ENCODE measurements around the gene PLCD3.

PLCD3 gene

DNA sequence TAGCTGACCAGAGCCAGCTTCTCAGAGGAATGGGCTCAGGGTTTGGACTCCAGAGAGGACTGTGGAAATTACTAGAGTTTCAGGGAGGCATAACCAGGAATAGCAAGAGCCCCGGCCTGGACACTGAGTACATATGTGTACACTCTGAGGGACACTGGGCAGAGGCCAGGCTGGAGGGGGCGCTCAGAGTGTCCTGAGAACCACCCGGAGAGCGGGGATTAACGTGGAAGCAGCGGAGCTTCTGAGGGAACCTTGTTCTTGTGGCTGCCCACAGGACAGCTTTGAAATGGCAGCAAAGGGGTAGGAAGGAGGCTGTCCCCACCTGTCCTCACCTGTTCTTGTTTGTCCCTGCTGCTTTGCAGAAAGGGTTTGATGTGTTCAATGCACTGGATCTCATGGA, 27.8 kb downstream of the PLCD3 start:
- TF ChIP-seq, protein P1, sequence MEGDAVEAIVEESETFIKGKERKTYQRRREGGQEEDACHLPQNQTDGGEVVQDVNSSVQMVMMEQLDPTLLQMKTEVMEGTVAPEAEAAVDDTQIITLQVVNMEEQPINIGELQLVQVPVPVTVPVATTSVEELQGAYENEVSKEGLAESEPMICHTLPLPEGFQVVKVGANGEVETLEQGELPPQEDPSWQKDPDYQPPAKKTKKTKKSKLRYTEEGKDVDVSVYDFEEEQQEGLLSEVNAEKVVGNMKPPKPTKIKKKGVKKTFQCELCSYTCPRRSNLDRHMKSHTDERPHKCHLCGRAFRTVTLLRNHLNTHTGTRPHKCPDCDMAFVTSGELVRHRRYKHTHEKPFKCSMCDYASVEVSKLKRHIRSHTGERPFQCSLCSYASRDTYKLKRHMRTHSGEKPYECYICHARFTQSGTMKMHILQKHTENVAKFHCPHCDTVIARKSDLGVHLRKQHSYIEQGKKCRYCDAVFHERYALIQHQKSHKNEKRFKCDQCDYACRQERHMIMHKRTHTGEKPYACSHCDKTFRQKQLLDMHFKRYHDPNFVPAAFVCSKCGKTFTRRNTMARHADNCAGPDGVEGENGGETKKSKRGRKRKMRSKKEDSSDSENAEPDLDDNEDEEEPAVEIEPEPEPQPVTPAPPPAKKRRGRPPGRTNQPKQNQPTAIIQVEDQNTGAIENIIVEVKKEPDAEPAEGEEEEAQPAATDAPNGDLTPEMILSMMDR (IDR thresholded peaks at IDR 0.05) = no peak
- Histone ChIP-seq H3K4me3 (no peak overlapping the region), H3K27ac (no peak overlapping the region)
- no peak for DNase-seq (ENCODE audit: low spot score)

DNA sequence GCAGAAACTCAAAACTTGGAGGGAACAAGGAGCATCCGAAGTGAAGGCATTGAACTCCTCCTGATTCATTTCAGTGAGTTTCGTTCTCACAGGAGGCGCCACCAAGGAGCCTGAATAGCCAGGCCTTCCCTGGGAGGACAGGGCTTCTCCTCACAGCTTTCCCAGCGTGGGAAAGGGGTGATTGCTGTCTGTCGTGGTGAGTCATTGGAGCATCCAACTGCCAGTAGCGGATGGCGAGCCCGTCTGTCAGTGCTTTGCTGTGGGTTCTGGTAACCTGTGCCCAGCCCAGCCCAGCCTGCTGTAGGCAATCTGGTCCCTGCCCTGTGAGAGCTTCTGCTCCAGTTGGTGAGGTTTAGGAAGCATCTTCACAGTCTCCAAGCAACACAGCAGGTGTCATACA, 28.3 kb downstream of the PLCD3 start:
- no peak for DNase-seq (ENCODE audit: low spot score)
- H3K4me3 ChIP-seq = no peak overlapping the region
- H3K27ac ChIP-seq = no peak overlapping the region
- TF ChIP-seq, protein P1 (IDR thresholded peaks at IDR 0.05) = no peak

DNA sequence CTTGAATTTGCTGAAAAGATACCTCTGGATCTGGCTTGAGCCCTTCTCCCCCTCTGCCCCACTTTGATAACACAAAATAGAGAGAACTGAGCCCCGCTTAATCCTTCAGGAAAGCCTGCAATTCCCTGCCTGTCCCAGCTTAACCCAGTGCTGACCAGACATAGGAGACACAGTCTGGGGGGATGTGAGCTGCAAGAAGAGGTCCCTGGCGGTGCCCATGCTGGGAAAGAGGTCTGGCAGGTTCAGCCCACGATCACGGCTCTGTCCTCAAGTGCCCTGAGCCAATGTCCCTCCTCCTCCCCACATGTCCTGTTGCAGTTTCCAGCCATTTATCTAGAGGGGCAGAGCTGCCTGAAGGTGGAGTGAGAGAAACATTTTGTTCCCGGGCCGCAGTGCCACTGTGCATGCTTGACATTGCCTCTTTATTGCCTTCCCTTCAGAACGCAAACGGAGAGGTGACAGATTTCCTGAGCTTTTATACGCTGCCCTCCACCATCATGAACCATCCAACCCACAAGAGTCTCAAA, 29.0 kb downstream of the PLCD3 start:
- TF ChIP-seq, protein P1 (IDR thresholded peaks at IDR 0.05) = no peak
- DNase-seq (ENCODE audit: low spot score) = no peak
- Histone ChIP-seq H3K27ac (no peak overlapping the region), H3K4me3 (no peak overlapping the region)

DNA sequence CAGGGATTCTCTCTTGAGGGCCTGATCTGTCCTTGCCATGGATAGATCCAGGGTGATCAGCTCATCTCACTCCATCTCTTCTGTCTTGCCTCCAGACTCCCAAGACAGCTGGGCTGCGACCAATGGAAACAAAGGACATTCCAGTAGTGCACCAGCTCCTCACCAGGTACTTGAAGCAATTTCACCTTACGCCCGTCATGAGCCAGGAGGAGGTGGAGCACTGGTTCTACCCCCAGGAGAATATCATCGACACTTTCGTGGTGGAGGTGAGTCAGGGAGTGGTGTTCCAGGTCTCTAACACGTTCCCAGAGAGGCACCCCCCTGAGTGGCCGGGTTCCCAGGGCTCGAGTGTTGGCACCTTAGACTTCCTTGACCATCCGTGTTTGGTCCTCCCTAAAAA, 29.5 kb downstream of the PLCD3 start:
- H3K4me3 ChIP-seq = no peak overlapping the region
- peak overlapping the region in 1 of 2 donors; percentile 39 for H3K27ac ChIP-seq
- no peak for DNase-seq (ENCODE audit: low spot score)
- TF ChIP-seq, protein P1 (IDR thresholded peaks at IDR 0.05) = no peak

DNA sequence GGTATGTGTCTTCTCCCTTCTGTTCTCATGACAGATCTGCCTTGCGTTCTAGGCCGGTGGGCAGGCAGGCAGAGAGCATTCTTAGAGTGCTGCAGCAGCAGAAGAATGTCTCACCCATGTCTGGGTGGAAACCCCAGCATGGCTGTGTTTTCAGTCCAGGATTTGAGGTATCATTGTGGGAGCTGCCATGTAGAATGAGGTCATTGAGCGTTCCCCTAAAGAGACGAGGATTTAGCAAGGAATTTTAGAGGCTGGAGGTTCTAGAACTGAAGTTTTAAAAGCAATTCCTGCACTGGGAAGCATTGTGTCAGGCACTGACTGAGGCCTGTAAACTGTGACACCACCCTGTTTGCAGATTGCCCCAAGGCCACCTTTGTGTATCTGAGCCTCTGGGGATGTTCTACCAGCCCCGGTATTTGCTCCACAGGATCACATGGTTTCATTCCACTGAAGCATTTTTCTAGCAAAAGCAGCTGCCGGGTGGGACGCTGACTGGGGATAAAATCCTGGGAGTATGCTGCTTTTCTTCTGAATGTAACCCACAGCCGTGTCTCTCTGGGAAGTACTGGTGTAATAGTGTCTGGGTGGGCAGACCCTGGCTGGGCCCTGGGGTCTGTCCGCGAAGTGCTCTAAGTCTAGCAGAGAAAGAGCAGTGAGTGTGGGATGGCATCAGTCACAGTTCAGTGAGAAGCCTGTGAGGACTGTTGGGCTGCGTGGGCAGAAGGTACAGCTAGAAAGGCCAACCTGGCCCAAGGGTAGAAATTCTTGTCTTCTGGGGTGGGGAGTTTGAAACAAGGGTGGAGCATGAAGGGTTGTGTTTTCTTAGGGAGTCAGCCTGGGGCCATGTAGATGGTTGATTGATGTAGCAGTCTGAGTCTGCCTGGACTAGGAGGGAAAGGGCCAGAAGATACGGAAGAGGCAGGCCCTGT, 30.2 kb downstream of the PLCD3 start:
- TF ChIP-seq, protein P1 (IDR thresholded peaks at IDR 0.05) = no peak
- H3K4me3 ChIP-seq = no peak overlapping the region
- H3K27ac ChIP-seq = peak overlapping the region in 1 of 2 donors; percentile 46
- DNase-seq (ENCODE audit: low spot score) = no peak

DNA sequence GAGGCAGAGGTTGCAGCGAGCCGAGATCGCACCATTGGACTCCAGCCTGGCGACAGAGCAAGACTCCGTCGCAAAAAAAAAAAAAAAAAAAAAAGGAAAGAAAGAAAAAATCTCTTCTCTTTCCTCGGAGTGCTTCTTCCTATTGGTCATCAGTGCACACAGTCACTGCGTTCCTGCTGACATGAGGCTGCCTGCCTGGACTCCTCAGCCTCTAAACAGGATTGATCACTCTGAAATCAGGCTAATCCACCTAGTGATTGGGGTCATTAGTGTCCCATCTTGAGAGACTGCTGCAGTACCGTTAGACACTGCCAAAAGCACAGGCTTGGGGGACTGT, 30.8 kb downstream of the PLCD3 start:
- no peak for DNase-seq (ENCODE audit: low spot score)
- H3K4me3 ChIP-seq = no peak overlapping the region
- H3K27ac ChIP-seq = peak overlapping the region in 1 of 2 donors; percentile 46
- TF ChIP-seq, protein P1 (IDR thresholded peaks at IDR 0.05) = no peak
